Endothelial cell of umbilical vein (primary cell): ENCODE data around the gene FXYD6. TPM values are rescaled to one million over a fixed set of nuclear protein-coding genes. Genes with fewer than 3 reads are reported as not detected.

Source experiments
- BruUV-seq: library from RNA; stranded (reverse); fragments of 400-500 nt; replicated peaks from 2 replicates; lab custom pipeline; 2021; lab: Mats Ljungman, UMichigan
- CTCF ChIA-PET: fragments of 300-600, 350-600 bp; sonication (Branson Sonifier 250); formaldehyde crosslinking; loops from one replicate; lab custom pipeline; 2021; ENCODE audit warnings: antibody characterized with exemption, inconsistent platforms; lab: Charles Lee
- POLR2A ChIA-PET: fragments of 300-600, 350-600 bp; sonication (Branson Sonifier 250); formaldehyde crosslinking; loops from one replicate; lab custom pipeline; 2021; ENCODE audit warnings: antibody characterized with exemption, inconsistent platforms; lab: Charles Lee
- DNase-seq: peaks from one replicate; pipeline ENCODE4 v3.0.0-alpha.2; 2011; ENCODE audit warnings: low read depth, low spot score
- FAIRE-seq: peaks from 2 replicates; lab custom pipeline; 2011; peaks lifted over from hg19 to GRCh38; lab: Jason Lieb, UNC
- H2AFZ ChIP-seq: 2 replicates; pipeline ENCODE4 v1.6.0; 2012; ENCODE audit warnings: low read depth, low read length, control low read depth, inconsistent platforms
- H3K27ac ChIP-seq: 2 replicates; pipeline ENCODE4 v1.5.1; 2011; ENCODE audit warnings: low read depth, mild to moderate bottlenecking, control low read depth, low read length, moderate library complexity; ENCODE audit not compliant: insufficient read depth
- H3K27me3 ChIP-seq, 2 experiments: 2 replicates each; pipeline versions ENCODE4 v1.6.0 to v1.6.1; 2011; ENCODE audit warnings: low read length in 2 of 2, mixed read lengths in 1 of 2; ENCODE audit not compliant: control insufficient read depth in 2 of 2, insufficient read depth in 2 of 2
- H3K36me3 ChIP-seq, 2 experiments: 2 replicates in 1 of 2; 3 replicates in 1 of 2; pipeline ENCODE4 v1.5.1; 2011; ENCODE audit warnings: low read length in 2 of 2, mild to moderate bottlenecking in 1 of 2, moderate library complexity in 1 of 2; ENCODE audit not compliant: control insufficient read depth in 2 of 2, insufficient read depth in 2 of 2; ENCODE audit errors: extremely low read depth in 1 of 2
- H3K4me1 ChIP-seq: 3 replicates; pipeline ENCODE4 v1.5.1; 2011; ENCODE audit warnings: mild to moderate bottlenecking, low read length; ENCODE audit not compliant: control insufficient read depth, insufficient read depth; ENCODE audit errors: extremely low read depth
- H3K4me2 ChIP-seq: 2 replicates; pipeline ENCODE4 v1.6.1; 2011; ENCODE audit warnings: low read length, control low read depth, mixed read lengths; ENCODE audit not compliant: insufficient read depth
- H3K4me3 ChIP-seq, 3 experiments: fragments of 200-600 bp in 1 of 3; sonication (generic), shearing (Covaris generic) in 1 of 3; replicated peaks in 1 of 3; 2 replicates each; pipeline ENCODE4 v1.5.1; 2011 to 2016; ENCODE audit warnings: control low read depth in 3 of 3, low read length in 3 of 3, mild to moderate bottlenecking in 2 of 3, inconsistent platforms in 1 of 3, low read depth in 1 of 3, moderate library complexity in 1 of 3; ENCODE audit not compliant: insufficient read depth in 1 of 3
- H3K79me2 ChIP-seq: 2 replicates; pipeline ENCODE4 v1.6.0; 2012; ENCODE audit warnings: low read length, inconsistent platforms; ENCODE audit not compliant: control insufficient read depth, insufficient read depth
- H3K9ac ChIP-seq: replicated peaks from 2 replicates; pipeline ENCODE3; 2011; ENCODE audit warnings: low read length, control low read depth; ENCODE audit not compliant: insufficient read depth; ENCODE audit errors: extremely low read depth
- H3K9me1 ChIP-seq: replicated peaks from 3 replicates; pipeline ENCODE4 v1.6.0; 2011; ENCODE audit warnings: mild to moderate bottlenecking, low read length; ENCODE audit not compliant: control insufficient read depth, insufficient read depth; ENCODE audit errors: extremely low read depth
- H3K9me3 ChIP-seq: replicated peaks from 2 replicates; pipeline ENCODE4 v1.5.1; 2012; ENCODE audit warnings: low read length, inconsistent platforms; ENCODE audit not compliant: control insufficient read depth, insufficient read depth
- H4K20me1 ChIP-seq: replicated peaks from 2 replicates; pipeline ENCODE3; 2011; ENCODE audit warnings: mild to moderate bottlenecking, low read length; ENCODE audit not compliant: control insufficient read depth, insufficient read depth; ENCODE audit errors: extremely low read depth
- JUN ChIP-seq: IDR thresholded peaks from 2 replicates; pipeline ENCODE4 v1.6.1; 2011; ENCODE audit warnings: borderline replicate concordance, low read depth; ENCODE audit not compliant: insufficient read length, insufficient read depth
- POLR2A ChIP-seq: IDR thresholded peaks from 2 replicates; pipeline ENCODE4 v1.6.1; 2012; ENCODE audit warnings: low read depth, mild to moderate bottlenecking, control low read depth, low read length
- POLR2AphosphoS5 ChIP-seq: IDR thresholded peaks from 2 replicates; pipeline ENCODE4 v1.6.1; 2012; ENCODE audit warnings: low read depth, mild to moderate bottlenecking, control low read depth, low read length, moderate library complexity; ENCODE audit not compliant: insufficient read depth
- dilution Hi-C: fragments of 300-500 bp; cut with MboI; formaldehyde crosslinking; loops from one replicate; pipeline ENCODE4 v1.15.0; 2019; ENCODE audit warnings: low sequenced_read_pairs; ENCODE audit not compliant: extremely low pct_ligation_motif_present
- intact Hi-C: fragments of 100-400 bp; cut with micrococcal nuclease; formaldehyde crosslinking; loops from one replicate; pipeline ENCODE4 v1.10.0; 2022
- polyA plus RNA-seq, 4 experiments: library from polyadenylated mRNA; depleted of rRNA in 3 of 4; stranded (reverse) in 3 of 4; unstranded in 1 of 4; fragments of >200 nt; gene quantifications; 2 replicates each; pipeline versions ENCODE4 v1.2.1 to v1.2.3, GENCODE V29; 2011 to 2012; ENCODE audit warnings: missing spikeins in 1 of 4
- total RNA-seq: library from RNA; stranded (reverse); gene quantifications from 2 replicates; pipeline ENCODE4 v1.2.3, GENCODE V29; 2021
- TF ChIP-seq, protein P1 (sequence below): IDR thresholded peaks from 2 replicates; pipeline ENCODE4 v1.6.1; 2011; ENCODE audit not compliant: insufficient read depth, insufficient read length
- TF ChIP-seq, protein P2 (sequence below), 2 donors: IDR thresholded peaks; 1 replicate in 1 of 2; 2 replicates in 1 of 2; pipeline ENCODE4 v1.5.1; 2011; ENCODE audit warnings: low read length in 2 of 2, mild to moderate bottlenecking in 2 of 2, moderate library complexity in 2 of 2, control low read depth in 1 of 2, inconsistent platforms in 1 of 2, low read depth in 1 of 2; ENCODE audit not compliant: insufficient read depth in 1 of 2; ENCODE audit errors: extremely low read depth in 1 of 2

The FXYD6 gene
- total and polyA plus RNA-seq, 2 donors (not counting 3 experiments of a cell fraction or from before 2014, with no cell fraction given) = 1.4 to 8.7 TPM

DNA sequence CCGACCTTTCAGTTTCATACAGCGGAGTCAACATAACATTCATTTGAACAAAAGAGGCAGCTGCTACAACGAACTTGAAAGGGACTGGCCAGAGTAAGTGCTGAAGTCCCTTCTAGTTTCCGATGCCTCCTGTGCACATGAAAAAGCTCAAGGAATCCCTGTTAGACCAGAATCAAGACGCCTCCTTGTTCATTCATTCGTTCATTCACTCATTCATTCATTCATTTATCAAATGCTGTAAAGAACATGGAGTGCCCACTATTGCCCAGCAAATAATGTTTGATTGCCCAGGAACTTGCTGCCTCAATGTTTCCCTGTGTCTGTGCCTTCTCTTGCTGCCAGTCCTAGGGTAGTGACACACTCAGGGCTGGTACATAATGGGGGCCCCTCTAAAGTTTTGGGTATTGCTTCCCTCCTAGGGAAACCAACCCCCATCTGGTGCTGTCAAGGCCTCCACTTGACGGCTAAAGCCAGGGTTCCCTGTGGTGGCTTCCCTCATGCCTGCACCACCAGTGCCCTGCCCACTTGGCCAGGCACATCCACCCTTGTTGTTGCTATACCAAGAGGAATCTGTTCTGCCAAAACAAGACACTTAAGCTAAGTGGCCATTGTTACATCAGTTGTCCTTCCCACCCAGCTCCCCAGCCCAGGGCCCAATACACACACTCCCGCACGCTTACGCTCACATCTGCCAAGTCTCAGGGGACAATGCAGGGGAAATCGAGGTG is 48.9 kb upstream of the FXYD6 start:
- Histone ChIP-seq H3K27me3 (peaks cover 2 to 8% of the 10 kb centered on the region in 2 experiments), H3K36me3 (no peaks in the 10 kb centered on the region), H3K9me3 (no peaks in the 10 kb centered on the region), H3K4me3 (no peak overlapping the region), H4K20me1 (no peaks in the 10 kb centered on the region), H3K79me2 (no peaks in the 10 kb centered on the region), H3K4me2 (no peak overlapping the region), H3K9me1 (no peaks in the 10 kb centered on the region), H3K9ac (no peak overlapping the region), H3K4me1 (no peaks in the 10 kb centered on the region), H3K27ac (no peak overlapping the region), H2AFZ (no peak overlapping the region)
- ChIA-PET POLR2A (no interaction called here), CTCF (interaction anchor here (1.0 to 1.7 kb wide), 4 partner anchors 20 to 499 kb away, joined by 3 to 9 read pairs (median 4); no protein-coding TSS in a partner anchor)
- no peak for FAIRE-seq
- BruUV-seq = no TSS peak
- intact Hi-C loops (no loop called here), dilution Hi-C loops (no loop called here)
- TF ChIP-seq POLR2AphosphoS5 = no peak
- no peak for TF ChIP-seq JUN
- TF ChIP-seq, protein P1, sequence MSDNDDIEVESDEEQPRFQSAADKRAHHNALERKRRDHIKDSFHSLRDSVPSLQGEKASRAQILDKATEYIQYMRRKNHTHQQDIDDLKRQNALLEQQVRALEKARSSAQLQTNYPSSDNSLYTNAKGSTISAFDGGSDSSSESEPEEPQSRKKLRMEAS = no peak
- TF ChIP-seq, protein P2, sequence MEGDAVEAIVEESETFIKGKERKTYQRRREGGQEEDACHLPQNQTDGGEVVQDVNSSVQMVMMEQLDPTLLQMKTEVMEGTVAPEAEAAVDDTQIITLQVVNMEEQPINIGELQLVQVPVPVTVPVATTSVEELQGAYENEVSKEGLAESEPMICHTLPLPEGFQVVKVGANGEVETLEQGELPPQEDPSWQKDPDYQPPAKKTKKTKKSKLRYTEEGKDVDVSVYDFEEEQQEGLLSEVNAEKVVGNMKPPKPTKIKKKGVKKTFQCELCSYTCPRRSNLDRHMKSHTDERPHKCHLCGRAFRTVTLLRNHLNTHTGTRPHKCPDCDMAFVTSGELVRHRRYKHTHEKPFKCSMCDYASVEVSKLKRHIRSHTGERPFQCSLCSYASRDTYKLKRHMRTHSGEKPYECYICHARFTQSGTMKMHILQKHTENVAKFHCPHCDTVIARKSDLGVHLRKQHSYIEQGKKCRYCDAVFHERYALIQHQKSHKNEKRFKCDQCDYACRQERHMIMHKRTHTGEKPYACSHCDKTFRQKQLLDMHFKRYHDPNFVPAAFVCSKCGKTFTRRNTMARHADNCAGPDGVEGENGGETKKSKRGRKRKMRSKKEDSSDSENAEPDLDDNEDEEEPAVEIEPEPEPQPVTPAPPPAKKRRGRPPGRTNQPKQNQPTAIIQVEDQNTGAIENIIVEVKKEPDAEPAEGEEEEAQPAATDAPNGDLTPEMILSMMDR (IDR thresholded peaks at IDR 0.05; ENCODE audit: extremely low read depth in 1 of 2, insufficient read depth in 1 of 2, low read depth in 1 of 2, low read length in 2 of 2) = no peak
- TF ChIP-seq POLR2A = no peak
- DNase-seq = no peak
